GM12878 (cell line): ENCODE measurements around the gene BNIP1. TPM values are rescaled to one million over a fixed set of nuclear protein-coding genes. Genes with fewer than 3 reads are reported as not detected.

ENCODE experiments used
- ATAC-seq: fragments of 200-7000 bp; cut with Tn5 transposase; 3 replicates; pipeline ENCODE4 v1.9.1; 2020; ENCODE audit warnings: mild to moderate bottlenecking, moderate library complexity
- BruUV-seq: library from RNA; stranded (reverse); fragments of 400-500 nt; replicated peaks from 2 replicates; lab custom pipeline; 2021; lab: Mats Ljungman, UMichigan
- CTCF ChIA-PET: fragments of 300-600 bp; sonication (Branson Sonifier 250); formaldehyde crosslinking; extraction: SDS; loops from one replicate; lab custom pipeline; 2021; ENCODE audit warnings: inconsistent platforms; lab: Yijun Ruan, JAX
- POLR2A ChIA-PET: fragments of 350-600 bp; formaldehyde crosslinking; extraction: SDS; loops from one replicate; lab custom pipeline; 2021; ENCODE audit warnings: inconsistent platforms; lab: Charles Lee
- RAD21 ChIA-PET: fragments of 300-600 bp; sonication (Branson Sonifier 250); formaldehyde crosslinking; loops from one replicate; lab custom pipeline; 2023; ENCODE audit warnings: antibody characterized with exemption; ENCODE audit not compliant: unreplicated experiment; lab: Charles Lee
- SMC1A ChIA-PET: fragments of 300-600 bp; sonication (Branson Sonifier 250); formaldehyde crosslinking; loops from one replicate; lab custom pipeline; 2023; ENCODE audit not compliant: unreplicated experiment, uncharacterized antibody; lab: Charles Lee
- DNase-seq: peaks from one replicate; pipeline ENCODE4 v3.0.0-alpha.2; 2011; ENCODE audit warnings: low read depth, low spot score
- FAIRE-seq: peaks from 3 replicates; lab custom pipeline; 2011; peaks lifted over from hg19 to GRCh38; lab: Jason Lieb, UNC
- H2AFZ ChIP-seq: 2 replicates; pipeline ENCODE4 v1.6.0; 2011; ENCODE audit warnings: low read depth, low read length, control low read depth; ENCODE audit not compliant: control insufficient read depth
- H3K27ac ChIP-seq: 2 replicates; pipeline ENCODE4 v1.5.1; 2011; ENCODE audit warnings: control low read depth; ENCODE audit not compliant: control insufficient read depth, insufficient read depth
- H3K27me3 ChIP-seq, 2 experiments: replicated peaks in 1 of 2; 2 replicates each; pipeline versions ENCODE4 v1.6.0 to v1.6.1; 2011; ENCODE audit warnings: low read length in 1 of 2; ENCODE audit not compliant: control insufficient read depth in 2 of 2, insufficient read depth in 2 of 2
- H3K36me3 ChIP-seq, 2 experiments: 2 replicates each; pipeline ENCODE4 v1.5.1; 2011; ENCODE audit warnings: low read length in 1 of 2; ENCODE audit not compliant: control insufficient read depth in 2 of 2, insufficient read depth in 2 of 2
- H3K4me1 ChIP-seq: 2 replicates; pipeline ENCODE4 v1.6.1; 2011; ENCODE audit warnings: mild to moderate bottlenecking, low read length, moderate library complexity, mixed read lengths; ENCODE audit not compliant: control insufficient read depth, insufficient read depth
- H3K4me2 ChIP-seq: 2 replicates; pipeline ENCODE4 v1.6.0; 2011; ENCODE audit warnings: control low read depth; ENCODE audit not compliant: control insufficient read depth, insufficient read depth
- H3K4me3 ChIP-seq: fragments of 200-600 bp; sonication (generic); 2 replicates; pipeline ENCODE4 v1.5.1; 2016
- H3K79me2 ChIP-seq: 2 replicates; pipeline ENCODE4 v1.6.0; 2011; ENCODE audit warnings: low read length; ENCODE audit not compliant: control insufficient read depth, insufficient read depth
- H3K9ac ChIP-seq: 2 replicates; pipeline ENCODE4 v1.8.0; 2011; ENCODE audit warnings: low read length, control low read depth, mixed read lengths; ENCODE audit not compliant: control insufficient read depth, insufficient read depth
- H3K9me3 ChIP-seq: replicated peaks from 3 replicates; pipeline ENCODE4 v1.5.1; 2011; ENCODE audit warnings: mild to moderate bottlenecking, low read length; ENCODE audit not compliant: control insufficient read depth, insufficient read depth
- H4K20me1 ChIP-seq: 2 replicates; pipeline ENCODE4 v1.6.0; 2011; ENCODE audit not compliant: control insufficient read depth, insufficient read depth
- BACH1 ChIP-seq: fragments of 450-650 bp; IDR thresholded peaks from 2 replicates; pipeline ENCODE4 v1.6.1; 2017; ENCODE audit warnings: mild to moderate bottlenecking, borderline replicate concordance
- CBFB ChIP-seq: IDR thresholded peaks from 2 replicates; pipeline ENCODE4 v1.6.1; 2016; ENCODE audit warnings: antibody characterized with exemption, low read depth
- CHD4 ChIP-seq: fragments of 200-600 bp; sonication (generic); IDR thresholded peaks from 2 replicates; pipeline ENCODE4 v1.6.1; 2016; ENCODE audit warnings: mild to moderate bottlenecking
- HDAC6 ChIP-seq: fragments of 200-600 bp; sonication (generic); IDR thresholded peaks from one replicate; pipeline ENCODE4 v1.8.0; 2017; ENCODE audit warnings: antibody characterized with exemption; ENCODE audit not compliant: unreplicated experiment
- SREBF2 ChIP-seq: IDR thresholded peaks from 2 replicates; pipeline ENCODE4 v1.6.1; 2012; ENCODE audit warnings: mild to moderate bottlenecking, low read length
- STAT3 ChIP-seq: IDR thresholded peaks from 2 replicates; pipeline ENCODE4 v1.6.1; 2011; ENCODE audit warnings: low read depth, low read length, improper control_type of control experiment
- USF2 ChIP-seq: IDR thresholded peaks from 2 replicates; pipeline ENCODE4 v1.6.1; 2011; ENCODE audit warnings: low read depth, low read length, improper control_type of control experiment, borderline replicate concordance
- WGBS: methylation state at CpG from one replicate; pipeline ENCODE4 v1.1.6; 2016; ENCODE audit warnings: low lambda C conversion rate; ENCODE audit not compliant: insufficient replicate concordance, insufficient coverage; ENCODE audit errors: missing lambda C conversion rate; 5-methylcytosine and 5-hydroxymethylcytosine counted together
- in situ Hi-C: fragments of 300-500 bp; cut with MboI; formaldehyde crosslinking; loops from 9 replicates; pipeline ENCODE4 v1.14.3; 2018; ENCODE audit warnings: mixed read lengths
- intact Hi-C: fragments of 100-400 bp; cut with micrococcal nuclease; formaldehyde crosslinking; loops from one replicate; pipeline ENCODE4 v1.14.2; 2022; ENCODE audit not compliant: unreplicated experiment
- polyA plus RNA-seq, 11 experiments: library from polyadenylated mRNA; depleted of rRNA in 4 of 11; unstranded in 6 of 11; stranded (reverse) in 5 of 11; fragments of >200 nt; fragmentation: Nextera tagmentation in 4 of 11; fragmentation: Illumina TruSeq in 1 of 11; extraction: Ambion mirVana in 4 of 11; extraction: Trizol in 1 of 11; gene quantifications; 1 replicate in 1 of 11; 2 replicates in 10 of 11; pipeline versions ENCODE4 v1.2.1 to v1.2.3, GENCODE V29; 2011 to 2016; ENCODE audit warnings: inconsistent platforms in 2 of 11, missing spikeins in 2 of 11, low read depth in 1 of 11
- total RNA-seq, 4 experiments: library from RNA; depleted of rRNA in 3 of 4; stranded (reverse); fragments of >200 nt in 3 of 4; fragmentation: Illumina TruSeq in 1 of 4; extraction: Trizol in 1 of 4; gene quantifications; 2 replicates each; pipeline versions ENCODE4 v1.2.1 to v1.2.3, GENCODE V29; 2013 to 2021
- TF ChIP-seq, protein P1 (sequence below): IDR thresholded peaks from 2 replicates; pipeline ENCODE4 v1.6.1; 2011; ENCODE audit warnings: low read depth, mild to moderate bottlenecking, low read length, moderate library complexity, borderline replicate concordance; ENCODE audit errors: extremely low read depth

BNIP1 gene
- total and polyA plus RNA-seq, 10 of the 15 experiments (the other 5 are each of a cell fraction or from before 2014, with no cell fraction given), result 20.5 to 62.5 (median 27.4) TPM

DNA sequence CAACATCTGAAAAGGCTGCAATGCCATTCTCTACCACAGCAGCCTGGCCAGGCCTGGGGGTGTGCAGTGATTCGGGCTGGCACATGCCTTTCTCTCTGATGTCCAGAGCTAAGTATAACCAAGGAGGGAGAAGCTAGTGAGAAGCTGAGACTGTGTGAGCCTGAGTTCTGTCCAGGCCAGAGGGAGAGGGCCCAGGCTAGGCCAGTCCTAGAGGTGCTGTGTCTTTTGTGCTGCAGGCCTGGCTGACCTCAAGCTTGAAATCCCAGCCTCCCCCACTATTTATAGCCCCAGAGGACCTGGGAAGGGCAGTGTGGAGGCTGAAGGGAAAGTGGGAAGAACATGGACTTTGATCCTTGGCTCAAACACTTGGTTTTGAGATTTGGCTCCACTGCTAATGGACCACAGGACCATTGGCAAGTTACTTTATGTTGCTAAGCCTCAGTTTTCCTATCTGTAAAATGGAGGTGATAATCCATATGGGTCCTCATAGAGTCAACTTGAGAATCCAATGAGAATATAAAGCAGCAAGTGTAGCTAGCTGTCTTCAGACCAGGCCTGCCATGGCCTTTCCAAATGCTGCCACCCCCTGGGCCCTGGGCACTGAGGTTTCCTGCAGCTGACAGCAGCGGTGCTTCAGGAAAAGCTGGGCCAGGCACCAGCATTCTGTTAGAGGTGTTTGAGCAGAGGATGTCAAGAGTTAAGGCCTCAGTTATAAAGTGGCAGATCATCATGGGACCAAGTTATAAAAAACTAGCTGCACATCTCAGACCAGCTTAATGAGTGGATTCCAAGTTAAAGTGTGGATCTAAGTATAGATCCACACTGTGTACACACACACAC lies 21.1 kb downstream of the BNIP1 start:
- H3K27me3 ChIP-seq, result no peaks in the 10 kb centered on the region
- no peak overlapping the region for H3K4me2 ChIP-seq
- DNase-seq, result no peak
- no peak overlapping the region for H2AFZ ChIP-seq
- no peaks in the 10 kb centered on the region for H3K79me2 ChIP-seq
- no peaks in the 10 kb centered on the region for H3K4me1 ChIP-seq
- H3K36me3 ChIP-seq, result peaks cover 0 to 3% of the 10 kb centered on the region in 2 experiments; a peak in 3 of 4 replicates
- H3K27ac ChIP-seq, result no peak overlapping the region
- ATAC-seq, result no peak
- H3K9ac ChIP-seq, result no peak overlapping the region; the same call in 1 of the 2 replicates
- in situ Hi-C loops, result no loop called here
- CTCF ChIA-PET, result interaction anchor here (0.7 to 1.1 kb wide), 3 partner anchors 15 to 181 kb away, joined by 3 to 4 read pairs (median 3); no protein-coding TSS in a partner anchor
- no peaks in the 10 kb centered on the region for H3K9me3 ChIP-seq
- no TSS peak for BruUV-seq
- WGBS, result 69% methylated on average over 2 of the region's 2 CpGs
- no peaks in the 10 kb centered on the region for H4K20me1 ChIP-seq
- FAIRE-seq, result no peak
- SMC1A ChIA-PET, result interaction anchor here (0.9 kb wide), 1 partner anchor 37 kb away, joined by 3 read pairs; no protein-coding TSS in a partner anchor
- TF ChIP-seq SREBF2, result no peak
- no peak for TF ChIP-seq BACH1
- TF ChIP-seq CHD4, result no peak
- TF ChIP-seq, protein P1, sequence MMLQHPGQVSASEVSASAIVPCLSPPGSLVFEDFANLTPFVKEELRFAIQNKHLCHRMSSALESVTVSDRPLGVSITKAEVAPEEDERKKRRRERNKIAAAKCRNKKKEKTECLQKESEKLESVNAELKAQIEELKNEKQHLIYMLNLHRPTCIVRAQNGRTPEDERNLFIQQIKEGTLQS, result no peak
- POLR2A ChIA-PET, result interaction anchor here (0.7 kb wide), 1 partner anchor 931 kb away, joined by 3 read pairs; no protein-coding TSS in a partner anchor
- RAD21 ChIA-PET, result interaction anchor here (0.7 to 1.5 kb wide), 4 partner anchors 14 to 181 kb away, joined by 3 to 7 read pairs (median 3); partner anchors contain the start of gene ATP6V0E1
- intact Hi-C loops, result no loop called here
- H3K4me3 ChIP-seq, result no peak overlapping the region

DNA sequence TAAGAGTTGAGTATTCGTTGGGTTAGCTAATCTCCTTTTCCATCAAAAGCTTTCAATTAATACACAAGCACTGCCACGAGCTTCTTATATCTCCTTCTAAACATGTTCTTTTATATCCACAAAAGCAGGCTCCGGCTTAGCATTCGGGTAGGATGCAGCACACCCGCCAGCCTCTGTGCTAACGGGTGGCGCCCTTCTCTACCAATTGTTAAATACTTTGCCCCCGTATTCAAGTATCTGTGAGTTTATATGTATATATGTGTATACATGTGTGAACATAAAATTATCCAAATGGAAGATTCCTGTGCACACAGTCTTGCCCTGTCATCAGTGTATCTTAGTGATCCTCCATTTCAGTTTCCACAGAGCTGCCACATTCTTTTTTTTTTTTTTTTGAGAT lies 27.8 kb downstream of the BNIP1 start:
- CTCF ChIA-PET, result no interaction called here
- RAD21 ChIA-PET, result no interaction called here
- ATAC-seq (no peak), DNase-seq (no peak), FAIRE-seq (no peak)
- POLR2A ChIA-PET, result interaction anchor here (0.6 kb wide), 1 partner anchor 337 kb away, joined by 5 read pairs; no protein-coding TSS in a partner anchor
- H3K27me3 ChIP-seq, result no peaks in the 10 kb centered on the region
- H3K9ac ChIP-seq, result no peak overlapping the region
- BruUV-seq, result no TSS peak
- no peaks in the 10 kb centered on the region for H3K79me2 ChIP-seq
- in situ Hi-C loops (no loop called here), intact Hi-C loops (no loop called here)
- H3K4me3 ChIP-seq, result no peak overlapping the region
- SMC1A ChIA-PET, result no interaction called here
- WGBS, result 78% methylated on average over 8 of the region's 8 CpGs
- H3K36me3 ChIP-seq, result no peaks in the 10 kb centered on the region
- H3K4me1 ChIP-seq, result no peaks in the 10 kb centered on the region
- H3K4me2 ChIP-seq, result no peak overlapping the region
- H3K27ac ChIP-seq, result no peak overlapping the region
- no peak for TF ChIP-seq CBFB
- no peak for TF ChIP-seq STAT3
- no peak for TF ChIP-seq HDAC6
- TF ChIP-seq USF2, result no peak
- no peak overlapping the region for H2AFZ ChIP-seq
- H3K9me3 ChIP-seq, result no peaks in the 10 kb centered on the region
- no peaks in the 10 kb centered on the region for H4K20me1 ChIP-seq
